Aorta (tissue), 5 donors: ENCODE measurements around the gene GPRC5D. TPM values are rescaled to one million over a fixed set of nuclear protein-coding genes. Genes with fewer than 3 reads are reported as not detected.
A peak's percentile ranks its signal among the peaks of the same experiment; 100 is the strongest.

Experiments
- ATAC-seq: fragments of 200-7000 bp; cut with Tn5 transposase; one replicate; pipeline ENCODE4 v1.9.1; 2022; ENCODE audit warnings: moderate library complexity; ENCODE audit not compliant: low FRiP score
- DNase-seq, 2 donors: peaks; one replicate each; pipeline ENCODE4 v3.0.0-alpha.2; 2020
- H3K27ac ChIP-seq, 2 donors: one replicate each; pipeline ENCODE4 v1.5.1; 2013; ENCODE audit warnings: low read length in 2 of 2, mild to moderate bottlenecking in 2 of 2, moderate library complexity in 2 of 2, control low read depth in 1 of 2, inconsistent platforms in 1 of 2, low read depth in 1 of 2
- H3K27me3 ChIP-seq, 2 donors: one replicate each; pipeline ENCODE4 v1.6.1; 2013; ENCODE audit warnings: control low read depth in 1 of 2, low read length in 1 of 2, mild to moderate bottlenecking in 1 of 2, moderate library complexity in 1 of 2; ENCODE audit not compliant: insufficient read depth in 2 of 2, control insufficient read depth in 1 of 2
- H3K36me3 ChIP-seq, 2 donors: one replicate each; pipeline ENCODE4 v1.6.1; 2013; ENCODE audit warnings: control low read depth in 1 of 2, low read length in 1 of 2, mild to moderate bottlenecking in 1 of 2; ENCODE audit not compliant: insufficient read depth in 2 of 2, control insufficient read depth in 1 of 2
- H3K4me1 ChIP-seq, 2 donors: one replicate each; pipeline ENCODE4 v1.6.1; 2013; ENCODE audit warnings: low read length in 2 of 2, control low read depth in 1 of 2, mild to moderate bottlenecking in 1 of 2, moderate library complexity in 1 of 2; ENCODE audit not compliant: insufficient read depth in 2 of 2, control insufficient read depth in 1 of 2
- H3K4me3 ChIP-seq, 2 donors: one replicate each; pipeline ENCODE4 v1.5.1; 2013; ENCODE audit warnings: low read length in 2 of 2, control low read depth in 1 of 2, mild to moderate bottlenecking in 1 of 2
- H3K9me3 ChIP-seq: one replicate; pipeline ENCODE4 v1.6.1; 2013; ENCODE audit warnings: mild to moderate bottlenecking, low read length; ENCODE audit not compliant: control insufficient read depth
- WGBS, 2 donors: extraction: QIAGEN DNeasy Blood & Tissue Kit; methylation state at CpG; one replicate each; pipeline ENCODE4 v1.1.7; 2013; 5-methylcytosine and 5-hydroxymethylcytosine counted together
- intact Hi-C, 2 donors: fragments of 100-400 bp; cut with DNase I; formaldehyde crosslinking; loops; one replicate each; pipeline versions ENCODE4 v1.14.2 to v1.15.0; 2022
- polyA plus RNA-seq, 2 donors: library from polyadenylated mRNA; stranded (reverse); fragments of 200-250 nt; gene quantifications; one replicate each; pipeline ENCODE4 v1.2.3, GENCODE V29; 2013
- total RNA-seq, 2 donors: library from RNA; stranded (reverse); fragmentation: NEBNext Ultra II Directional; extraction: Animal tissue kit (Norgen Biotek cat#: 25700); gene quantifications; one replicate each; pipeline ENCODE4 v1.2.1, GENCODE V29; 2021
- donor health status: healthy with polysubstance abuse.
- donor health status: Bipolar disorder and iron deficiency.
- donor health status: DM: no; HTN: no; CAD: no.
- donor health status: DM: no; HTN: no; CAD: no.
- donor health status: DM: yes; HTN: yes; CAD: no.

Gene GPRC5D
- total and polyA plus RNA-seq, 4 donors = 0.39 TPM; not detected in 3

DNA sequence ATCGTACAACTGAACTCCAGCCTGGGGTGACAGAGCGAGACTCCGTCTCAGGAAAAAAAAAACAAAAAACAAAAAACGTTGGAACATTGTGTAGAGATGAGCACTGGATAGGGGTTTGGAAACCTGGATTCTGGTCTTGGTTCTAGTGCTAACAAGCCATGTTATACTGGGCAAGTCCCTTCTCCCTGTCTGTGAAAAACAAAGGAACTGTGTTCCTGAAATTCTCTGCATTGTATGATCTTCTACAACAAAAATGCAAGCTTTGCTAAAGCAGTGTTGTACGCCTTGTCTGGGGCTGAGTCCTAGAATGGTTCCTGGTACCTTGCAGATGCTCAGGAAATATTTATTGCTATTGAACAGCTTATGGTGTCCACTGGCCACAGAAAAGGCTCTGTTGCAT lies 13.4 kb downstream of the GPRC5D start:
- WGBS, 2 donors = 70 to 77% methylated on average over 5 of the region's 5 CpGs
- Histone ChIP-seq H3K4me1 (no peaks in the 10 kb centered on the region), H3K4me3 (no peak overlapping the region), H3K27ac (no peak overlapping the region), H3K9me3 (no peaks in the 10 kb centered on the region), H3K27me3 (no peaks in the 10 kb centered on the region), H3K36me3 (peaks cover 0 to 2% of the 10 kb centered on the region in 2 donors)
- ATAC-seq (no peak), DNase-seq (no peak)
- intact Hi-C loops = no loop called here

GRCh38 chr12:12936983-12937491 lies 14.9 kb downstream of the GPRC5D start:
- H3K36me3 ChIP-seq = peaks cover 0 to 2% of the 10 kb centered on the region in 2 donors
- intact Hi-C loops = no loop called here
- no peaks in the 10 kb centered on the region for H3K9me3 ChIP-seq
- H3K4me3 ChIP-seq = no peak overlapping the region
- H3K4me1 ChIP-seq = no peaks in the 10 kb centered on the region
- H3K27ac ChIP-seq = no peak overlapping the region
- DNase-seq (no peak), ATAC-seq (no peak)
- WGBS, 2 donors = 96 to 97% methylated on average over 11 of the region's 11 CpGs
- H3K27me3 ChIP-seq = no peaks in the 10 kb centered on the region

- DNase-seq (no peak), ATAC-seq (no peak)
- intact Hi-C loops = no loop called here
- Histone ChIP-seq H3K27ac (no peak overlapping the region), H3K36me3 (peaks cover 0 to 2% of the 10 kb centered on the region in 2 donors), H3K9me3 (no peaks in the 10 kb centered on the region), H3K4me3 (no peak overlapping the region), H3K27me3 (no peaks in the 10 kb centered on the region), H3K4me1 (no peaks in the 10 kb centered on the region)
- WGBS, 2 donors = 58 to 65% methylated on average over 8 of the region's 8 CpGs
These were observed 17.4 kb downstream of the GPRC5D start for GRCh38 chr12:12934556-12934955.

DNA sequence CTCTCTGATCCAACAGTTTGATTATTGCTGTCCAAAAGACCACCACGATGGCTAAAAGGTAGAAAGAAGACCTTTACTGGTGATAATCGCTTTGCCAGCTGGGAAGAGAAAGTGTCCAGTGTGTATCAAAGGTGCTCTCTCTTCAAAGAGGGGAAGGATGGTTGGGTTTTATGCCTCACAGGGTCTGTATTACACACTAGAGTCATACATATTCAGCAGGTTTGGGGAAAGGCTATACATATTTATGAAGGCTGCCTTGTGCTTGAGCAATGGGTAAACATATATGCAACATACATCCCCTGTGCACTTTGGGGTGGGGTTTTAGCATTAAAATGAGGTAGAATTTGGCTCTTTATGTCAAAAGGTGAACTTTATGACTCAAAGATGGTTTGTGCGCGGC lies 18.2 kb downstream of the GPRC5D start:
- DNase-seq (no peak), ATAC-seq (no peak)
- peaks cover 0 to 2% of the 10 kb centered on the region in 2 donors for H3K36me3 ChIP-seq
- no peak overlapping the region for H3K27ac ChIP-seq
- 92 to 95% methylated on average over 4 of the region's 4 CpGs for WGBS, 2 donors
- H3K4me3 ChIP-seq = no peak overlapping the region
- no peaks in the 10 kb centered on the region for H3K9me3 ChIP-seq
- intact Hi-C loops = no loop called here
- no peaks in the 10 kb centered on the region for H3K4me1 ChIP-seq
- H3K27me3 ChIP-seq = no peaks in the 10 kb centered on the region

GRCh38 chr12:12930633-12931219 lies 21.2 kb downstream of the GPRC5D start:
- Histone ChIP-seq H3K9me3 (no peaks in the 10 kb centered on the region), H3K36me3 (no peaks in the 10 kb centered on the region), H3K27me3 (no peaks in the 10 kb centered on the region), H3K4me3 (no peak overlapping the region), H3K4me1 (no peaks in the 10 kb centered on the region), H3K27ac (no peak overlapping the region)
- intact Hi-C loops = no loop called here
- ATAC-seq (no peak), DNase-seq (no peak)
- WGBS, 2 donors = 96 to 98% methylated on average over 2 of the region's 2 CpGs

GRCh38 chr12:12929696-12930095 lies 22.3 kb downstream of the GPRC5D start:
- H3K4me3 ChIP-seq = no peak overlapping the region
- no peaks in the 10 kb centered on the region for H3K36me3 ChIP-seq
- no peaks in the 10 kb centered on the region for H3K27me3 ChIP-seq
- no peaks in the 10 kb centered on the region for H3K9me3 ChIP-seq
- DNase-seq (no peak), ATAC-seq (no peak)
- no peak overlapping the region for H3K27ac ChIP-seq
- intact Hi-C loops = no loop called here
- no peaks in the 10 kb centered on the region for H3K4me1 ChIP-seq
- WGBS, 2 donors = 91 to 95% methylated on average over 6 of the region's 6 CpGs

GRCh38 chr12:12927211-12928079 lies 24.5 kb downstream of the GPRC5D start:
- Histone ChIP-seq H3K27ac (no peak overlapping the region), H3K4me1 (no peaks in the 10 kb centered on the region), H3K27me3 (no peaks in the 10 kb centered on the region), H3K4me3 (no peak overlapping the region), H3K9me3 (no peaks in the 10 kb centered on the region), H3K36me3 (no peaks in the 10 kb centered on the region)
- WGBS, 2 donors = 57 to 58% methylated on average over 27 of the region's 27 CpGs
- intact Hi-C loops = no loop called here
- DNase-seq (peak in 1 of 2 donors; percentile 77), ATAC-seq (peak; percentile 24)

GRCh38 chr12:12926571-12927071 lies 25.3 kb downstream of the GPRC5D start:
- H3K4me1 ChIP-seq = no peaks in the 10 kb centered on the region
- DNase-seq (no peak), ATAC-seq (no peak)
- H3K36me3 ChIP-seq = no peaks in the 10 kb centered on the region
- no peak overlapping the region for H3K27ac ChIP-seq
- H3K27me3 ChIP-seq = no peaks in the 10 kb centered on the region
- no peak overlapping the region for H3K4me3 ChIP-seq
- WGBS, 2 donors = 82 to 83% methylated on average over 18 of the region's 18 CpGs
- H3K9me3 ChIP-seq = no peaks in the 10 kb centered on the region
- intact Hi-C loops = no loop called here
